Activated CD8-positive, alpha-beta memory T cell treated with anti-CD3 and anti-CD28 coated beads, Interleukin-2, amount 50 U/mL, for 48 hours (primary cell): ENCODE data around the gene PPP2R5A.
A peak's percentile ranks its signal among the peaks of the same experiment; 100 is the strongest.

Experiments used
- DNase-seq: peaks from one replicate; pipeline ENCODE4 v3.0.0-alpha.2; 2020

Gene PPP2R5A

DNA sequence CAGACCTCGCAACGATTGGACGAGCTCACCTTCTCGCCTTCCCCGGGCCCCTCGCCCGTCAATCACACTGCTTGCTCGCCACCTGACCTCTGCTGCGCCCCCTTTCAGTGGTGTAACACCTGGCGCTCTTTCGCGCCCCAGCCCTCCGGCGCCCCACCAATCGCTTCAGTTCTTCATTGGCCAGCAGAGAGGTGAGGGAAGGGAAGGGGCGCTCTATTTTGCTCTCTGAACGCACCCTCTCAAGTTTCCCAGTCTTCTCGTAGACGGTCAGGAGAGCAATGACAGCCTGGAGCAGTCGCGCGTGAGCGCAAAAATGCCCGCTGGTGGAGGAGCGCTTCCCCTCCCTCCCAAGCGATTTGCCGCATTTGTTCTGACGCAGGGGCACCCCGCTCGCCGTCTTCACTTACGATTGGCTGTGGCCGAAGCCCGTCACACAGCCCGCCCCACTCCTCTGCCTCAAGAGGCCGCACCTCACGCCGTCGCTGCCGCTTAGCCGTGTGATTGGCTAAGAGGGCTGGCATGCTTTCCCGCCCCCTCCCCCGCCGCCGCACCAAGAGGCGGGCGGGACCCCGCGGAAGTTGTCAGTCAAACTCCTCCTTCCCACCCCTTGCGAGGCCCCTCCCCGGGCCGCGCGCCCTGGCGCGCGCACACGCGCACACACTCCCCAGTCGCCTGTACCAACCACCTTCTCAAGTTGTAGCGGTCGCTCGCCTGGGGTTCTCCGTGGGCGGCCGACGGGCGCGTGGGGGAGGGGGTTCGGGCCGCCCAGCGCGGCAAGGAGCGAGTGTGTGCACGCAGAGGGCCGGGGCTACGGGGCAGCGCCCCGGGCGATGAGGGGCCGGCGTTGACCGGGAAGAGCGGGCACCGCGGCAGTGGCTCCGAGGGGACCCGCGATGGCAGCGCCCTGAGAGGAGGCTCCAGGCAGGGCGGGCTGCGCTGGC is at the start of gene PPP2R5A:
PPP2R5A (plus strand) TSS at position 667 of the 941 bp plus-strand sequence. CDS start 701 bp downstream, outside the sequence.
- peak; percentile 97 for DNase-seq

DNA sequence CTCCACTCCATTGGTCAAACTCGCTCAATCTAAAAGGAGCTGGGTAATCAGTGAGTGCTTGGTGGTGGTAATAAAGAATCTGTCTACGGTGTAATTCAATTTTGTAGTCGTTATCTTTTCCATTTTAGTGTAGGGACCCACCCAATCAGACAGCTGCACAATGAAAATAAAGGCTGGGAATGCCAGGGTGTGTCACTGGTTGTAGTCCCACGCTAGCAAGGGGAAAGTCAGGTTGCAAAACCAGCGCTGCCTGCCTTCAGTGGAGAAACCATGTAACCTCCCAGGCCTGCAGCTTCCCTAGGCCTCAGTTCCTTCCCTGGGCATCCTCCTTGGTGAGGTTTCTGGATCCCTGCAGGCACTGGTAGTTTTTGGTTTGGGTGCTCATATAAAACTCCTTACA is 49.4 kb upstream of the PPP2R5A start:
- DNase-seq = no peak

DNA sequence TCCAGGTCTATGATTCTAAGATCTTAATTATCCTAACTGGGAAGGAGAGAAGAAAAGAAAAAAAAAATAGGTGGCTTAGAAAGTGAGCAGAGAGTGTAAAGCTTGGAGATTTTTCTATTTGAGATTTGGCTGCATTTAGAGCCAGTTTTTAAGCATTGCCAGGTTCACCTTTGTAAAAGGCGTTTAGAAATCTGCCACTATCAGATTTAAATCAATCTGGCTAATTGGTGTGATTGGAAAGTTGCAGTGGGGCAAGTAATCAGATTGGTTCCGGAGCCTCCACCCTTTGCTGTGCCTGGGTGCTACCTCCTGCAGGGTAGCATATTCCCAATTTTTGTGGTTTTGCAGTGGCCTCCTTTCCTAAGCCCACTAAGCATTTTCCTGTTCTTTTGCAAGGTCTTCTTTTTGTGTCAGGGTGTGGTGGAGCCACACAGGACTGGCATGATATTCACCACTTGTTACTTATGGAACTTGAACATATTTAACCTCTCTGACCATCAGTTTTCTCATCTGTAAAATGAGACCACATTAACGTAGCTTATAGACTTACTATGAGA is 48.5 kb upstream of the PPP2R5A start:
- no peak for DNase-seq

DNA sequence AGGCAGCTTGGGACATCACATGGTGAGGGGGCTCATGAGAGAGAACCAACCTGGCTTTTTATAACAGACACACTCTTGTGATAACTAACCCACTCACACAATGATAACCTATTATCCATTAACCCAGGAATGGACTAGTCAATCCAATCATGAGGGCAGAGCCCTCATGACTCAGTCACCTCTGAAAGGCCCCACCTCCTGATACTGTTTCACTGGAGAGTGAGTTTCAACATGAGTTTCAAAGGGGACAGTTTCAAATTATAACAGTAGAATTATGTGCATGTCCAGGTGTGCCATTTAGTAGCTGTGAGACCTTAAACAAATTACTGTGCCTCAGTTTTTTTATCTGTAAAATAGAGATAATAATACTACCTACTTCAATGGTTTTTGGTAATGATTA is 47.6 kb upstream of the PPP2R5A start:
- no peak for DNase-seq

DNA sequence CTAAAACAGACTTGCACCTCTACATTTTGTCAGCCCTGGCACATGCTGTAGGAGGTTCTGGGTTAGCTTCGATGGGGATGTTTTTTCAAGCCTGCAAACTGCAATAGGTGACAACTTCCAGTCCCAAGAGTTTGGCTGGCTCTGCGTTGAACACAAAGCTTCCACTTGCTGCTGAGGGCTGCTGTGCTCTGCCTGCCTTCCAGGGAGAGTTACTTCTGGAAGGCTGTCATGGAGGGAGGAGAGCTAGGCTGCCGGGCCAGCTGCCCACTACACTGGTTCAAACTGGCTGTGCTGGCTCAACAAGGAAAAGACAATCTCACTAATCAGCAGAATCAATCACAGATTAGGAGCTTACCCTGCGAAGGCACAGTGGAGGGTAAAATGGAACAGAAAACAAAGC is 46.7 kb upstream of the PPP2R5A start:
- DNase-seq = no peak

DNA sequence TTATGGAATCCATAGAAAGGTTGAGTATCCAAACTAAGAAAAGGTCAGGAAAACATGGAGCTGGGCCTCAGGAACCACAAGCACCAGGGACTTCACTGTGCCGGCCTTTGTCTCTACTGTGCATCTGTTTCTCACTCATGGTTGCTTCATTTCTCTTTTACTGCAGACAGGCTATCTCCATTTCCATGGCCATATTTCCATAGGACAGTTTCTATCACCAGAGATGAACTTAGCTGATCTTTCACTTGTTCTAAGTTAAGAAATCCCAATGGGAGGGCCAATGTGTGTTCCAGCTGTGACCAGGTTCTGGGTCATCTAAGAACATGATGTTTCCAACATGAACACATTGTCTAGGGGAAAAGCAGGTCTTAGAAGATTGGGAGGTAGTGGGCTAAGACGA is 43.7 kb upstream of the PPP2R5A start:
- DNase-seq = no peak

DNA sequence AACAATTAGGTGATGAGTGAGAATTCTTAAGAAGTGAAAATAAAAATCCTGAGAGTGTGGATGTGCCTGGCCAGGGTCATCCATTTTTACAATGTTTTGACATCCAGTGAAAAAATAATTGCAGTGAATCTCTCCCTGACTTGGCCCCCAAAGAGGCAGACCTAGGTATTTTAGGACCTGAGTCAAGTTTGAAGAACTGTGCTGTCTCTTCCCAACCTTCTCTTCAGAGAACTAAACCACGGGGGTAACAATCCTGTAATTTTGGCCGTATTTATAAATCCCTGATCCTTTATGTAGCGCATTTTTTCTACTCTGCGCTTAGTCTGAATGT is 43.3 kb upstream of the PPP2R5A start:
- no peak for DNase-seq

DNA sequence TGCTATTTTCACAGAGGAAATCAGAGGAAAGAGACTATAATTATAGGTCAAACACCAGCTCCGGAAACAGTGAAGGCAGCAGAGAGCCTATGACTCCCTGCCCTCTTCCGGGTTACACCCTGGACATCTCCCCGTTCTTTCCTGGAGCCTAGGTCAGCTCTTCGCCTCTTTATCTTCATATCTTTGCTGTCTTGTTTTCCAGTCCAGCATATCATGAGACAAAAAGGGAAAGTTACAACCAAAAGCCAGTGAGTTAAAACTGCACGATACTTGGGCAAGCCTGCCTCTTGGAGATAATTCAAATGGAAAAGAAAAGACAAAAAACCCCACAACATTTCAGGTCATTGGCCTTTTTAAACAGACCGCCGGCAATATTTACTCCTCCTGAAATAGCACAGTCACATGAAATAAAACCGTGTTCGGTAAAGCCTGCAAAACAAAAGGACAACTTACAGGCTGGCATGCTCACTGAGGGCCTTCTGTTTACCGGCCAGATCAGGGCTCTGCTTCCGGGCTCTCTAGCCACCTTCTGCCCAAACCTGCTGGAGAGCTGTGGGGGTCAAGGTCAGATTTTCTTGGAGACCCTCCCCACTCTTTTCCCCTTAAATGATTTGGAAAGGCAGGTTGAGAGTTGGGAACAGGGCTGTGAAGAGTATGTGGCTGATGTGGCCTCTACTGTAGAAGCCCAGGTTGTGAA is 42.8 kb upstream of the PPP2R5A start:
- peak; percentile 40 for DNase-seq

DNA sequence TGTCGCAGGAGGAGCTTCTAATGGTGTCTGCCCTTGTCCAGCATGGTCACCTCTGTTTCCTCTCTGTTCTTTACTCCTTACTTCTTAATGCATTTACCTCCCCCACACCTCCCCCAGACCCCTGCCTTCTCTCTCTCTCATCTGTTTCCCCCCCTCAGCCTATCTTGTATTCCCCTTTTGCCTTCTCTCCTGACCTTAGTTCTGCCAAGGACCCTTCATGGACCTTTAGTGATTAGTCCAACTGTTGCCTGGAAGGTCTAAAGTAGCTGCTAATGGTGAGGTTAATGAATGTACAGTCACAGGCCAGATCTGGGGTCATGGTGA is 42.3 kb upstream of the PPP2R5A start:
- DNase-seq = no peak

DNA sequence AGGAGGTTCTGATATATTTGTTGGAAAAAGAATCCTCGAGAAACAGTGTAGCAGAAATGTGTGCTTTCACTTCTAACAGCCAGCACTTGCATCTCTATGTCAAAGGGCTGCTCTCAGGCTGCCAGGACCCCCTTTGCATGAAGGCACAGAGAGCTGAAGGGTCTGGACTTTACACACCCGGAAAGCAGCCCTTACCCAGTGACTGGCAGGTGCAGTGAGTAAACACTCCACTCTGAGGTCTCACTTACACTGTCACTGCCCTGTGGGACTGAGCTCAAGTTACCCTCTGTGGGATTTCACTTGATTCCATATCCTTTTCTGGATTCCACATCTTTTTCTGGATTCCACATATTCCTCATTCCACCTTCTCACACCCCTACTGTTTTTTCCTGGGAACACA is 40.8 kb upstream of the PPP2R5A start:
- peak; percentile 29 for DNase-seq

DNA sequence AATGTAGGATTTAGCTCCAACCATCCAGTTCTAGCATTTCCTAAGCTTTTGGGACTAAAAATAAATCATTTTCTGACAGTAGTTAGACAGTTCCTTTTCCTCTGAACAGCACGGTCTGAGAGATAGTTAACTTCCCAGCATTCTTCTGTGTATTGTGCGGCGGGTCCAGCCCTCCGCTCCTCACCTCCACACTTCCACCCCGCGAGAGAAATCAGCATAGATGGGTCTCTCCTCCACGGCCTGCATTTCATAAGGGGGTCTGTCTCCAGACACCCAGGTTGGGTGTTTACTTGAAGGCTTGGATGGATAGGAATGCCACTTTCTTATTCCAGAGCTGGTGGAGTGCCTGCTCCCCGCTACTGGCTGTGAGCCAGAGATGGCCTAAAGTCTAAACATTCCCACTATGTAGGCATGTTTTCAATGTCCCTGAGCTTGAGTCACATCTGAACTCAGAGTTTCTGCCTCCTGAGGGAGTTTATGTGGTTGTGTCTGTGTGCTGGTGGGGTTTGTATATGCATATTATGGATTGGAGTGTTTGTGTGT is 38.0 kb upstream of the PPP2R5A start:
- no peak for DNase-seq

DNA sequence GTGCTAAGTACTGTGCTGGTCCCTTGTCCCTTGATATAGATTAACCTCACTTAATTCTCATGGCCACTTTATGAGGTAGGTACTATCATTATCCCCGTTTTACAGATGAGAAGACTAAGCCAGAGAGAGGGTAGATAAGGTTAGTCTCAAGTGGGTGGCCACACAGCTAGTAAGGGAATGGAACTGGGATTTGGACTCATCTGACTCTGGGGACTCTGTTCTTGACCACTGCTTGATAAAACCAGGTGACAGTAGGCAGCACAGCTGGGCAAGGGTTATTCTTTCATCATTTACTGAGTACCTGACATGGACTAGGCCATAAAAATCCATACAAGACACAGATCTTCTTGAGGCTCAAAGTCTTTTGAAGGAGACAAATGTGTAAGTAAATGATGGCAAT is 37.2 kb upstream of the PPP2R5A start:
- no peak for DNase-seq

DNA sequence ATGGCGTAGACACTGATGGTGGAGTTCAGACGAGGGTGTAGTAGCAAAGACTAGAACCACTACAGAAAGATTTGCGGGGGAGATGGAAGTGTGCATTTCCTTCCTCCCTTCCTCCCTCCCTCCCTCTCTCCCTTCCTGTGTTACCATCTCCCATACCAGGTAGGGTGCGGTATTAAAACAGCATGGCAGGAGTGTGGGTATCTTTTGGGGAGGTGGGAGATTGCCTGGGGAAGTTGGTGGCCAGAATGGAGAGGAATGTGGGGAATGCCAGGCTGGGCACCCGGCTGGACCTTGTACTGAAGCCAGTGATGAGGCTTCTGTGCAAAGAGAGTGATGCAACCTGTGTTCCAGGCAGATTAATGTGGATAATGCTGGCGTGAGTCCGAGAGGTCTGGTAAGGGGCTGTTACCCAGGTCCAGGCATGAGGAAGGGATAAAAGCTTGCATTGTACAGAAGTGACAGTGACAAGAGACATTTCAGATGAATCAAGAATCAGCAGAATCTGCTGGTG is 30.3 kb upstream of the PPP2R5A start:
- no peak for DNase-seq

DNA sequence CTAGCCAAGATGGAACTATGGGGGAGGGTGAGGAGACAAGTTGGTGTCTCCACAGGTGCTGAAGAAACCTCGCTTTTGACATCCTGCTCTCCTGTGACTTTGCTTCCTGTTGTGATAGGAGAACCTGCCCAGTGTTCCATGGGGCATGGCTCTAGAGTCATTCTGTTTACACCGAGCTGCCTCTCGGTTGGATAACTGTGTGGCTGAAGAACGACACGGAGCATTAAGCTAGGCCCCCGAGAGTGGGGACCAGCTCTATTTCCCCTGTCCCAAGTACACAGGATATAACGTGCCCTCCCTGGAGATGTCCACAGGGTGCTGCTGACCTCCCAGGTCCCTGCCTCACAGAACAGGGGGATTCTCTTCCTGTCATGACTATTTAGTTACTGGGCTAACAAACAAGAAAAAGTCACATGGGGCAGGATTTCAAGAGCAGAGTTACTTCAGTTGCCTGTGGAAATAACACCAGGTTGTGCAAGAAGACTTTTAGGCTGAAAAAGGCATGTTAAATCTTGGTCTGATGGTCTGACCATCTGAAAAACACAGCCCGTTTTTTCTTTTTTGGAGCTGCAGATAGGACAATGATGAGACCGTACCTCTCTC is 29.4 kb upstream of the PPP2R5A start:
- DNase-seq = no peak

DNA sequence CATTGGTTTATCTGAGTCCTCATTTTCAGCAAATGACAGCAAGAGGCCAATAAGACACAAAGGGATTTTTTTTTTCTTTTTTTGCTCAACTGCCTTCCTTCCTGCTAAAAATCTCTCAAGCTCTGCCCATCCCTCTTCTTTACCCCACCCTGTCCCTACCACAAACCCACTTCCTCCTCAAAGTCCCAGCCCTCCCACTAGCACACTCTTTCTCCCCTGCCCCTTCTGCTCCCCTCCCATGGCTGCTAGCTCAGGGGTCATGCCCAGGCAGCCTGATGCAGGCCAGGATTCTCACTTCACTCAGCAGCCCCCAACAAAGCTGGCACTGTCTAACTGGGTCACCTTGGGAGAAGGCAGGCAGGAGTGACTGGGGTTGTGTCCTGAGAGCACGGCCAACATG is 28.8 kb upstream of the PPP2R5A start:
- no peak for DNase-seq

DNA sequence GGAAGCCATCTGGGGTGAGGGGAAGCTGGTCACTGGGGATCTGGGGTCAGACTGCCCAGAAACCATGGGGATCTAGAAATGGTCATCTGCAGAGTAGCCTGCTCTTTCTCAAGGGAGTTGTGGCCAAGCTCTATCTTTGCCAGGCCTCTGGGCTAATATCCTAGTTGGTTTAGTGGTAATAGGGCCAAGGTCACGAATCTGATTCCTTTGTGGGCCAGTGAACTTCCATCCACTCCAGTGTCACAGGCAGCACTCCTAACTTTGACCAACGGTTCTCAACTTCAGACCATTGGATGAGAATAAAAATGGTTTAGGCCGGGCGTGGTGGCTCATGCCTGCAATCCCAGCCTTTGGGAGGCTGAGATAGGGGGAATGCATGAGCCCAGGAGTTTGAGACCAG is 28.1 kb upstream of the PPP2R5A start:
- DNase-seq = no peak

DNA sequence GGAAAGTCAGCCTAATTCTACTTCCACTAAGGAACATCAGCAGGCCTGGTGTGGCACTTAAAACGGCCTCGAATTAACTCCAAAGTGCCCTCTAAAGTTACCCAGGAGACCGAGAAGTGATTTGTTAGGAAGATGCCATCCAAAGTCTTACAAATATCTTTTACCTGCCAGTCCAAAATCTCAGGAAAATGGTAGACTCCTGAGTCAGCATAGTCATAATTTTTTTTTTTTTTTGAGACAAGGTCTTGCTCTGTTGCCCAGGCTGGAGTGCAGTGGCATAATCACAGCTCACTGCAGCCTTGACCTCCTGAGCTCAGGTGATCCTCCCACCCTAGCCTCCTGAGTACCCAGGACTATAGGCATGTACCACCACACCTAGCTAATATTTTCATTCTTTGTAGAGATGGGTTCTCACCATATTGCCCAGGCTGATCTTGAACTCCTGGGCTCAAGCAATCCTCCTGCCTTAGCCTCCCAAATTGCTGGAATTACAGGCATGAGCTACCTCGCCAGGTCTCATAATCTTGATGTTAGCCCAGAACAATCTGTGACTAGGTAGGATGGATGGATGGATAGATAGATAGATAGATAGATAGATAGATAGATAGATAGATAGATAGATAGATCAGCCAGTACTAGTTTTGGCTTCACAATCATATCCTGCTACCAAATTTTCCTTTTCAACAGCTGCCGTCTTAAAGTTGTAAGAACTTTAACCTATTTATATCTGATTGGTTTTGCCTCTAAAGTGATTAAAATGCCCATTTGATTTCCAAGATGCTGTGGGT is 25.3 kb upstream of the PPP2R5A start:
- no peak for DNase-seq

DNA sequence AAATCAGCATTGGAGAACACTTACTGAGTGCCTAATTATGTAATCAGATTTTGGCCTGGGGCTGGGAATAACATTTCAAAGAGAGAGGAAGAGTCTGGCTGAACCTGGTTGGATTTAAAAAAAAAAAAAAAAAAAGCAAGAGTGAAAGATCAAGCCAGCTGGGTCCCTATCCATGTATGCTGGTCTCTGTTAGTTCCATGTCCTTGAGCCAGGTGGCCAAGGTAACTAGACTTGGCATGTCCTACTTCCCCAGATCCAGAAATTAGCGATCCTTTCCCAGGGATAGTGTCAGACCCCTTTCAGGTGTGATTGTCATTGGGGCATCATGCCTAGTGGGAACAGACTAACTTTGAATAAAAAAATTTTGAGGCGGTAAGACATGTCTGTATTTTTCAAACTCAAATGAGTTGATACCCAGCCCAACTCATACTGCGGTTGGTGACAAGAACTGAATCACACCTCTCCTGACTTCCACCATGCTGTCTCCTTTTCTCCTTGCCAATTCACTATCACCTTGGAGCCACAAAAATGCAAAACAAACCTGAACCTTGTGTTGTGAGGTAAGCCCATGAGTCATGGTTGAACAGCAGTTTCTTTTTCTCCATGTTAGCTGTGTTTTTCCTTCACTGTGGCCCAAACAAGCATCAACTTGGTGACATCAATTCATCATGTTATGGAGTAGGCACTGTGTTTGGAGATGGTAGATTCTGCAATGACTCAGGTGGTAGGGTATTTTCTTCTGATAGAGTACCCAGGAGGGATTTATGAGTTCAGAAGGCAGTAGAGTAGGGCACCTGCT is 24.5 kb upstream of the PPP2R5A start:
- no peak for DNase-seq

DNA sequence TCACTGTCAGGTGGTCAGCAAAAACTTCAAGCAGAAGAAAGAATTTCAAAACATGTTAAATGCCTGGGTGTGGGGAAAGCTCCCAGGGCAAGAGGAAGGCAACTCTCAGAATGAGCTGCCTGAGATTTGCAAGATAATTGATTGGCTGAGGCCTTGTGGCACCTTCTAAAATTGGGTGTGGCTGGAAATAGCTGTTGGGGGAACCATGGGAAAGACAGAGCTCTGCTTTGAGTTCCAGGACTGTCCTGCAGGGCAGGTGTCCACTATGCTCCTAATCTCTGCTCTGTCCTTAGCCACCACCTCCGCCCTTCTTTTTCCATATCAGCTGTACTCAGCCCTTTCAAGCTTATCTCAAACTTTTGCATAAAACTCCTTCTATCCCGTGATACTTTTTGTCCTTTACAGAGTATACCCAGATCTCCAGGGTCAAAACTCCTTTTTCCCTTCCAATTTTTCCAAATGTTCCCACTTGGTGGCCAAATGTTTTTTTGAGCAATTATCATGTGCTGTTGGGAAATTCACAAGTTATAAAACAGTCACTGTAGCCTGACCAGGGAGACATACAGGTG is 23.8 kb upstream of the PPP2R5A start:
- DNase-seq = no peak

DNA sequence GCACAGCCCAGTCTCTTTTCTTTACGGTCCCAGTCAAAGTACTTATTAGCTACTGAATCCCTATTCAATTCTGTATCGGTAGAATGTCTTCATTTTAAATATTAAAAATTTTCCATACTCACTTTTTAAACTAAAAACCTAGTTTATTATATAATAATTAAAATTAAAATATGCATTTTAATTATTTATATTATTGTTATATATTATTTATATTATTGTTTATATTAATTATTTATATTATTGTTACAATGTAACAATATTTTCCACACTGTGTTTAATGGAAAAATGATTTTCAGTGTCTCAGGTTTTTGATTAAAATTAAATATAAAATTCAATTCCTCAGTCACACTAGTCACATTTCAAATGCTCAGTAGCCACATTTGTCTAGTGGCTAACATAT is 18.2 kb upstream of the PPP2R5A start:
- DNase-seq = no peak

DNA sequence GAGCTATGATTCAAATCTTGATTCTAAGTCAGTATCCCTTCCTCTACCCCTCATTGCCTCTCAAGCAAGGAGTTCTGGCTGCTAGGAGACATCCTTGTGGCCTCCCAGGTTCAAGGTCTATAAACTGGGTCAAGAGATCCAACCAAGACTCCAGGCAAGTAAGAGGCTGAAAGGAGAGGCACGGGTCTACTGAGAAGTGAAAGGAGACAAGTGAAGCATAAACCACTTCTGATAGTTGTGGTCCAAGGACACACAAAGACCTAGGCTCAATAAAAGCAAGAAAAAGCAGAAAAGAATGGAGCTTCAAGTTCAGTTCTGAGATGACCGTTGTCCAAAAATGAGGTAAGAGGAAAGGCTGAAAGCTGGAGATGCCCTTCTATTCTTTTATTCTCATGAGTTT is 17.8 kb upstream of the PPP2R5A start:
- no peak for DNase-seq
